HAP-1 (cell line): ENCODE measurements around the gene PHF11.
"Not testable (repeated sequence)": the region's sequence is repeated elsewhere in the genome, so short reads cannot be mapped to it uniquely, and the experiment has no call there.

Source experiments
- DNase-seq, 2 experiments: peaks; one replicate each; pipeline ENCODE4 v3.0.0-alpha.2; 2016 to 2020; ENCODE audit warnings: low spot score in 2 of 2
- H3K27me3 ChIP-seq: fragments of 250-450 bp; sonication (Bioruptor Pico); 2 replicates; pipeline ENCODE4 v1.5.1; 2020; ENCODE audit warnings: low read depth, mild to moderate bottlenecking, moderate library complexity
- H3K36me3 ChIP-seq: fragments of 250-450 bp; sonication (Bioruptor Pico); replicated peaks from 2 replicates; pipeline ENCODE4 v1.5.1; 2020; ENCODE audit warnings: mild to moderate bottlenecking
- H3K4me1 ChIP-seq: fragments of 250-450 bp; sonication (Bioruptor Pico); 2 replicates; pipeline ENCODE4 v1.5.1; 2020; ENCODE audit warnings: mild to moderate bottlenecking
- H3K4me3 ChIP-seq: fragments of 250-450 bp; sonication (Bioruptor Pico); 2 replicates; pipeline ENCODE4 v1.5.1; 2020; ENCODE audit warnings: mild to moderate bottlenecking, moderate library complexity
- H3K9me3 ChIP-seq: fragments of 250-450 bp; sonication (Bioruptor Pico); 2 replicates; pipeline ENCODE4 v1.5.1; 2020; ENCODE audit warnings: mild to moderate bottlenecking, moderate library complexity
- in situ Hi-C: fragments of 300-500 bp; cut with MboI; formaldehyde crosslinking; loops from 3 replicates; pipeline ENCODE4 v1.14.3; 2020; ENCODE audit warnings: low sequenced_read_pairs, inconsistent platforms, mixed read lengths

The PHF11 gene

GRCh38 chr13:49464621-49465325, 31.0 kb upstream of the PHF11 start:
- peaks cover 12% of the 10 kb centered on the region; the same call in 1 of the 2 replicates for H3K36me3 ChIP-seq
- H3K4me1 ChIP-seq = no peaks in the 10 kb centered on the region
- DNase-seq = no peak
- no peaks in the 10 kb centered on the region for H3K27me3 ChIP-seq
- in situ Hi-C loops = no loop called here
- H3K4me3 ChIP-seq = no peak overlapping the region
- 0 out of 2 replicates have a peak, but pooled peaks cover 3% of the 10 kb centered on the region for H3K9me3 ChIP-seq

GRCh38 chr13:49466292-49466838, 29.4 kb upstream of the PHF11 start:
- Histone ChIP-seq H3K9me3 (0 out of 2 replicates have a peak, but pooled peaks cover 3% of the 10 kb centered on the region), H3K4me1 (no peaks in the 10 kb centered on the region), H3K36me3 (peaks cover 10% of the 10 kb centered on the region; the same call in 1 of the 2 replicates), H3K4me3 (no peak overlapping the region), H3K27me3 (no peaks in the 10 kb centered on the region)
- no peak for DNase-seq
- in situ Hi-C loops = no loop called here

GRCh38 chr13:49472186-49472585, 23.6 kb upstream of the PHF11 start:
- H3K4me1 ChIP-seq = no peaks in the 10 kb centered on the region
- no peaks in the 10 kb centered on the region for H3K27me3 ChIP-seq
- in situ Hi-C loops = no loop called here
- peaks cover 19% of the 10 kb centered on the region for H3K36me3 ChIP-seq
- H3K9me3 ChIP-seq = no peaks in the 10 kb centered on the region
- DNase-seq = no peak
- H3K4me3 ChIP-seq = no peak overlapping the region

GRCh38 chr13:49476529-49476928, 19.2 kb upstream of the PHF11 start:
- H3K36me3 ChIP-seq = peaks cover 25% of the 10 kb centered on the region
- H3K4me3 ChIP-seq = no peak overlapping the region
- in situ Hi-C loops = no loop called here
- H3K4me1 ChIP-seq = no peaks in the 10 kb centered on the region
- H3K9me3 ChIP-seq = no peaks in the 10 kb centered on the region
- H3K27me3 ChIP-seq = no peaks in the 10 kb centered on the region
- DNase-seq = no peak

- H3K27me3 ChIP-seq = no peaks in the 10 kb centered on the region
- H3K36me3 ChIP-seq = peaks cover 23% of the 10 kb centered on the region
- H3K4me1 ChIP-seq = no peaks in the 10 kb centered on the region
- in situ Hi-C loops = no loop called here
- no peak for DNase-seq
- H3K4me3 ChIP-seq = no peak overlapping the region
- no peaks in the 10 kb centered on the region for H3K9me3 ChIP-seq
Measured at GRCh38 chr13:49481788-49482187, 14.0 kb upstream of the PHF11 start.

- H3K36me3 ChIP-seq = peaks cover 8% of the 10 kb centered on the region
- no peaks in the 10 kb centered on the region for H3K9me3 ChIP-seq
- no peak overlapping the region for H3K4me3 ChIP-seq
- in situ Hi-C loops = no loop called here
- no peaks in the 10 kb centered on the region for H3K4me1 ChIP-seq
- DNase-seq = no peak
- H3K27me3 ChIP-seq = no peaks in the 10 kb centered on the region
Measured at GRCh38 chr13:49488563-49488962, 7.2 kb upstream of the PHF11 start.

GRCh38 chr13:49494645-49495044, 1.1 kb upstream of the PHF11 start:
- no peak for DNase-seq
- H3K9me3 ChIP-seq = no peaks in the 10 kb centered on the region
- no peaks in the 10 kb centered on the region for H3K27me3 ChIP-seq
- no peaks in the 10 kb centered on the region for H3K36me3 ChIP-seq
- H3K4me1 ChIP-seq = peaks cover 8% of the 10 kb centered on the region
- peak overlapping the region; percentile 36; the same call in 1 of the 2 replicates for H3K4me3 ChIP-seq
- in situ Hi-C loops = no loop called here

GRCh38 chr13:49496837-49497236, 1.1 kb downstream of the PHF11 start:
- H3K4me3 ChIP-seq, H3K36me3 ChIP-seq, H3K4me1 ChIP-seq, in situ Hi-C loops, H3K9me3 ChIP-seq, DNase-seq, H3K27me3 ChIP-seq: not testable (repeated sequence)

GRCh38 chr13:49497272-49497671, 1.5 kb downstream of the PHF11 start:
- no peak for DNase-seq
- Histone ChIP-seq H3K4me1 (peaks cover 8% of the 10 kb centered on the region), H3K9me3 (no peaks in the 10 kb centered on the region), H3K36me3 (no peaks in the 10 kb centered on the region), H3K27me3 (no peaks in the 10 kb centered on the region), H3K4me3 (no peak overlapping the region)
- in situ Hi-C loops = no loop called here

GRCh38 chr13:49498206-49498605, 2.5 kb downstream of the PHF11 start:
- no peaks in the 10 kb centered on the region for H3K36me3 ChIP-seq
- H3K4me3 ChIP-seq = no peak overlapping the region
- H3K4me1 ChIP-seq = peaks cover 8% of the 10 kb centered on the region
- no peaks in the 10 kb centered on the region for H3K27me3 ChIP-seq
- no peak for DNase-seq
- in situ Hi-C loops = no loop called here
- no peaks in the 10 kb centered on the region for H3K9me3 ChIP-seq

- Histone ChIP-seq H3K27me3 (no peaks in the 10 kb centered on the region), H3K9me3 (no peaks in the 10 kb centered on the region), H3K4me1 (peaks cover 3% of the 10 kb centered on the region), H3K36me3 (no peaks in the 10 kb centered on the region), H3K4me3 (no peak overlapping the region)
- no peak for DNase-seq
- in situ Hi-C loops = no loop called here
Measured at GRCh38 chr13:49499889-49500660, 4.3 kb downstream of the PHF11 start.

GRCh38 chr13:49502954-49503353, 7.2 kb downstream of the PHF11 start:
- H3K27me3 ChIP-seq = no peaks in the 10 kb centered on the region
- in situ Hi-C loops = no loop called here
- no peak for DNase-seq

GRCh38 chr13:49503951-49504350, 8.2 kb downstream of the PHF11 start:
- Histone ChIP-seq H3K9me3 (no peaks in the 10 kb centered on the region), H3K4me3 (no peak overlapping the region), H3K27me3 (no peaks in the 10 kb centered on the region), H3K4me1 (no peaks in the 10 kb centered on the region), H3K36me3 (no peaks in the 10 kb centered on the region)
- DNase-seq = no peak
- in situ Hi-C loops = no loop called here

More at GRCh38 chr13:49502954-49503353, 7.2 kb downstream of the PHF11 start:
- H3K4me3 ChIP-seq = no peak overlapping the region
- H3K4me1 ChIP-seq = no peaks in the 10 kb centered on the region
- no peaks in the 10 kb centered on the region for H3K36me3 ChIP-seq
- H3K9me3 ChIP-seq = no peaks in the 10 kb centered on the region

- Histone ChIP-seq H3K4me1 (no peaks in the 10 kb centered on the region), H3K27me3 (no peaks in the 10 kb centered on the region), H3K4me3 (no peak overlapping the region), H3K36me3 (no peaks in the 10 kb centered on the region), H3K9me3 (no peaks in the 10 kb centered on the region)
- DNase-seq = no peak
- in situ Hi-C loops = no loop called here
Measured at GRCh38 chr13:49512578-49512977, 16.8 kb downstream of the PHF11 start.
